Coronary artery (tissue), 2 donors: ENCODE data around the gene KRTAP6-2.

ENCODE experiments used
- DNase-seq: peaks from one replicate; pipeline ENCODE4 v3.0.0-alpha.2; 2017; ENCODE audit warnings: low spot score
- H3K27ac ChIP-seq, 2 donors: fragments of 200-600 bp; sonication (generic); one replicate each; pipeline ENCODE4 v1.5.1; 2016 to 2019
- H3K4me3 ChIP-seq: fragments of 200-600 bp; sonication (generic); 2 replicates; pipeline ENCODE4 v1.5.1; 2016; ENCODE audit warnings: mild to moderate bottlenecking, moderate library complexity
- CTCF ChIP-seq: fragments of 200-600 bp; sonication (generic); IDR thresholded peaks from one replicate; pipeline ENCODE4 v1.5.1; 2019; ENCODE audit warnings: antibody characterized with exemption

The KRTAP6-2 gene

DNA sequence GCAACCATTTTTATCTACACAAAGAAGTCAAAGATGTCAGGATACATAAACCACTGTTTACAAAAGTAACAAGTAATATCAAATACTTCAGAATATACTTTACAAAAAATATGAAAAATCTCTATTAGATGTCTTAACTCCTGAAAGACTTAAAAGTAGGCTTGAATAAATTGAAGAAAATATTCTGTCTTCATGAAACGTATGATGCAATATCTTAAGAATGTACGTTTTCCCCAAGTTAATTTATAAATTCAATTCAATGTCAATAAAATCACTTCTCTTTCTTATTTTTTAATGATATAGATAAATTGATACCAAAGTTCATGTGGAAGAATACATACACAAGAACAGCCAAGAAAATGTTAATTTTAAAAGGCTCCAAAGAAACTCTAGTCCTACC is 43.6 kb downstream of the KRTAP6-2 start:
- TF ChIP-seq CTCF, result no peak
- no peak overlapping the region for H3K27ac ChIP-seq
- DNase-seq, result no peak
- no peak overlapping the region for H3K4me3 ChIP-seq

GRCh38 chr21:30552782-30553181 is 45.9 kb downstream of the KRTAP6-2 start:
- DNase-seq, result no peak
- no peak overlapping the region for H3K4me3 ChIP-seq
- no peak for TF ChIP-seq CTCF
- H3K27ac ChIP-seq, result no peak overlapping the region
